H54 (cell line): ENCODE measurements around the gene SNX33.
"Not testable (repeated sequence)": the region's sequence is repeated elsewhere in the genome, so short reads cannot be mapped to it uniquely, and the experiment has no call there.

ENCODE experiments used
- DNase-seq: peaks from one replicate; pipeline ENCODE4 v3.0.0; 2011; ENCODE audit warnings: low spot score, mixed read lengths; ENCODE audit not compliant: insufficient read length
- FAIRE-seq: peaks from 3 replicates; lab custom pipeline; 2011; peaks lifted over from hg19 to GRCh38; lab: Jason Lieb, UNC
- POLR2A ChIP-seq: IDR thresholded peaks from 2 replicates; pipeline ENCODE4 v1.6.1; 2011; ENCODE audit warnings: low read depth, mild to moderate bottlenecking, low read length

The SNX33 gene

DNA sequence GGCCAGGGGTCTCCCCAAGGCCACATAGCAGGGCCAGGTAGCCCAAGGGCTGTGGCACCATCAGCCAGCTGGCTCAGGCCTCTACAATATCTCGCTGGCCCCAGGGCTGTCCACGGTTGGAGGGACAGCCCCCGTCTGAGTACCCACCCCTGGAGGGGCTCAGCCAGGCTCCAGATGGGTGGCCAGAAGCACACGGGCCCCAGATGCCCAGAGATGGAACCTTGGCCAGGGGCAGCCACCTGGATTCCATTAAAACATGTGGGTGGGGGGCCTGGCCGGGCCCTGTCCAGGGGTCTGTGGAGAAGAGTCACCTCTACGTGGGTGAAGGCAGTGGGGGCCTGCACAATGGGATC, 56.5 kb downstream of the SNX33 start:
- no peak for TF ChIP-seq POLR2A
- DNase-seq: no peak
- FAIRE-seq: no peak

DNA sequence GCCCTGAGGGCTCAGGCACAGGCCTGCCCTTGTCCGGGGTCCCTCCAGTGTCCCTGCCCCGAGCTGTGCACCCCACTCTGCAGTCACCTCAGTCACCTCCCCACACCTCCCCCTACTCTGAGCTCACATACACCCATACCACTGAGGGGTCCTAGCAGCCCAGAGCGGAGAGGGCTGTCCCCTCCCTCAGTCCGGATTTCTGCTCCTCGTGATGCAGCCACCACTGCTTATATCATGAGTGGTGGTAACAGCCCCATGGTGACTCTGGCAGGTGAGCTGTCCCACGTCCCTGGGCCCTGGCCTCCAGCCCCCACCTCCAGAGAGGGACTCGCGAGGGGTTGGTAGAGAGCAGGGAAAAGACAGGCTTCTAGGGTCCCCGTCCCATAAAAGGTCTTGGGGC, 56.9 kb downstream of the SNX33 start:
- no peak for DNase-seq
- TF ChIP-seq POLR2A: no peak
- no peak for FAIRE-seq

DNA sequence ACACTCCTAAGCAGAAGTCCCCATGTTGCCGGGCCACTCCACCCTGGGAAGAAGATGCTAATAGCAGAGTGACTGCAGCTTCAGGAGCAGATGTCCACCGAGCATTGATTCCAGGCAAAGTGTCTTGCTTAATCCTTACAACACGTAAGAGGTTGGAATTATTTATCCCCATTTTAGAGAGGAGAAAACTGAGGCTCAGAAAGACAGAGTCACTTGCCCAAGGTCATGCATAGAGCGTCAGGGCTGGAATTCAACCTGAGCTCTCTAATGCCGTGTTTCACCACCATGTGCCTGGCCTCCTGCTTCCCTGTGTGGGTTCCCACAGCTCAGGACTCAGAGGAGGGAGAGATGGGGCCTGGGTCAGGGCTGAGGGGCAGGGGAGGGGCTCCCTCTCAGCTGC, 57.7 kb downstream of the SNX33 start:
- DNase-seq, FAIRE-seq: not testable (repeated sequence)

DNA sequence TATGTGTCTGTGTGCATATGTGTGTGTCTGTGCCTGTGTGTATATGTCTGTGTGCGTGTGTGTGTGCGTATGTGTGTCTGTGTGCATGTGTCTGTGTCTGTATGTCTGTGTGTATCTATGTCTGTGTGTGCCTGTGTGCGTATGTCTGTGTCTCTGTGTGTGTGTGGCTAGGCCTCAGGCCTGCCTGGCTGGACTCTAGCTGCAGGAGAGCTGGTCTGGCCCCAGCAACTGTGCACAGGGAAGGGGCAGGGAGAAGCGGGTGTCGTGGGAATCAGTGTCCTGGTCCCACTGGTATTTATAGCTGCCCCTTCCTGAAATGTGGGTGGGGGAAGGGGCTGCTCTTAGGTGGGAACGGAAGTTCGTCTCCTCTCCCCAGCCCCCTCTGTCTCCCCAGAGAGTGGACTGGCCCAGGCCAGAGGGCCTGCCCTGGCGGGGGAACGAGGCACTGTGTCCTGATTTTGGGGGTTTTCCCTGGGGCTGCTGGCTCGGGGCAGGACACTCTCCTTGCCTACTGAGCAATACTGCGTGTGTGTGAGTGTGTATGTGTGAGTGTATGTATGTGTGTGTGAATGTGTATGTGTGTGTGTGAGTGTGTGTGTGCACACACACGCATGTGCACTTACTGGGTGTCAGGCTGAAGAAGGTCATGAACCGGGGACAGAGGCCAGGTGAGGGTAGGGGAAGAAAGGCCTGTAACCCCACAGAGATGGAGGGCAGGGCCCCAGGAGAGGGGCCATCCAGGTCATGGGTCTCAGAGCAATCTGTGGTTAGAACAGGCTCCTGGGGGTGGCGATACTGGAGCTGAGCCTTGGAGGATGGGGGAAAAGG, 58.4 kb downstream of the SNX33 start:
- no peak for DNase-seq
- FAIRE-seq: no peak
- TF ChIP-seq POLR2A: no peak

DNA sequence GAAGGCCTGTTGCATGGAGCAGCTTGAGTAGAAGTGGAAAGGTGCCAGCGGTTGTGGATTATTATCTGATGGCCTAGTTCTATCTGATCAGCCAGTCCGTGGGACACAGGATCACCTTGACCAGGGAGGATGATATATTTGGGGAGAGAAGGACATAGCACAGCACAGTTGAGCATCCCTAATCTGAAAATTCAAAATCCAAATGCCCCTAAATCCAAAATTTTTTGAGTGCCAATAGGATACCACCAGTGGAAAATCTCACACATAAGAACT, 58.9 kb downstream of the SNX33 start:
- TF ChIP-seq POLR2A: no peak
- FAIRE-seq (no peak), DNase-seq (no peak)

DNA sequence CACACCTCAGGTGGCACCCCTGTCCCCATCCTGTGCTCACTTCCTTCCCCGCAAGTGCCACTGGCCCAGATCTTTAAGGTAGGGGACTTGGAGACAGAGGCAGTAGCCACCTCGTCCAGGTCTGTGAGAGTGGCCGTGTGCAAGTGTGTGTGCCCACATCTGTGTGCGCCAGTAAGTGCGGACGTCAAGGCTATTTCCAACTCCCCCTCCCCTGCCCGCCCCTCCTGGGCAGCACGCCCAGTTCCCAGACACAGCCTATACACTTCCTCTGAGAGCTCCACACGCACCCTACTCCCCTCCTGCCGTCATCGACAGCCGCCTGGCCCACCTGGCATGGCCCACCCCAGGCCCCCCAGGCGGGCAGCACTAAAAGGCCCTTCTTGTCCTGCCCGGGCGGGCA, 61.7 kb downstream of the SNX33 start:
- DNase-seq, FAIRE-seq: not testable (repeated sequence)

DNA sequence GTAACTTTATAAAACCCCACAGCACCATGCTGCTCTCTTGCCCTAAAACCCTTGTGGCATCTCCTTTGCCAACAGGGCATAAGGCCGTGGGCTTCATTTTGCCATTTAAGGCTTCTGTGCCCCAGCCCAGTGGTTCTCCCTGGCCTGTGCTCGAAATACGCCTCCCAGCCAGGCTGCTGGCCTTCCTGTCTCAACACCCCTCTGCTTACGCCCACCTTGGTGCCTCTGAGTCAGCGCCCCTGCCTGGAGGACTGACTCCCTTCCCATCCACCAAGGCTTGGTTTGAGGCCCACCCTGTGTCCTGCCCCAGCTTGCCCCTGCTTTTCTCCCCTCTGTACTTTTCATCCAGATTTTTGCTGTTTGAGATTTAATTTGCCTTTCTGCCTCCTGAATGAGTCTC, 63.2 kb downstream of the SNX33 start:
- FAIRE-seq: not testable (repeated sequence)

DNA sequence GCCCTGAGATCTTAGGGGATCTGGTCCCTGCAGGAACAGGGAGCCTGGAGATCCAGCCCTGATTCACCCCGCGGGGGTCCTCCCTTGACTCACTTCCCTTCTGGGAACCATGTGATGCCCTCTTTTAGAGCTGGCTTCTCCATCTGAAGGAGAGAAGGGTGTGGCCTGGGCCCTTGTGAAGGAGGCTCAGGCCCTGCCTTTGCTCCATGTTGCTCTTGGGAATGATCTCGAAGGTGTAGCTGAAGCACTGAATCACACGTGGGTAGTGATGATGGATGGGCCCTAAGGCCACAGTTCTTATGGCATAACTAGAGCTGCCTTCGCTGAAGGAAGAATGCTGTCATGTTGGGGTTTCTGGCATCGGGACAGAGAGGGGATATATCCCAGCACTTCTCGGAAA, 63.8 kb downstream of the SNX33 start:
- not testable (repeated sequence) for DNase-seq, FAIRE-seq

More for the DNA sequence above, 63.2 kb downstream of the SNX33 start:
- not testable (repeated sequence) for DNase-seq
